Smooth muscle cell (in vitro differentiated cells): ENCODE data around the gene PTPMT1. TPM values are rescaled to one million over a fixed set of nuclear protein-coding genes. Genes with fewer than 3 reads are reported as not detected.

Source experiments
- DNase-seq: peaks from one replicate; lab custom pipeline; 2025; ENCODE audit not compliant: unreplicated experiment; lab: John Stamatoyannopoulos, UW
- H2AFZ ChIP-seq: fragments of 200-600 bp; sonication (generic); 2 replicates; pipeline ENCODE4 v1.6.0; 2016; ENCODE audit warnings: antibody characterized with exemption, low read depth, mild to moderate bottlenecking
- H3F3A ChIP-seq: fragments of 200-600 bp; sonication (generic); 2 replicates; pipeline ENCODE4 v1.6.0; 2017; ENCODE audit warnings: antibody characterized with exemption, low read depth
- H3K27ac ChIP-seq: fragments of 200-600 bp; sonication (generic); 2 replicates; pipeline ENCODE4 v1.5.1; 2016; ENCODE audit warnings: low read depth, mild to moderate bottlenecking
- H3K27me3 ChIP-seq: fragments of 200-600 bp; sonication (generic); 2 replicates; pipeline ENCODE4 v1.6.1; 2016; ENCODE audit warnings: low read depth, mild to moderate bottlenecking
- H3K36me3 ChIP-seq: fragments of 200-600 bp; sonication (generic); 2 replicates; pipeline ENCODE4 v1.5.1; 2016; ENCODE audit warnings: low read depth
- H3K4me1 ChIP-seq: fragments of 200-600 bp; sonication (generic); 2 replicates; pipeline ENCODE4 v1.5.1; 2016; ENCODE audit warnings: low read depth
- H3K4me2 ChIP-seq: fragments of 200-600 bp; sonication (generic); 2 replicates; pipeline ENCODE4 v1.6.0; 2016; ENCODE audit warnings: mild to moderate bottlenecking
- H3K4me3 ChIP-seq: fragments of 200-600 bp; sonication (generic); 2 replicates; pipeline ENCODE4 v1.5.1; 2016; ENCODE audit warnings: mild to moderate bottlenecking
- H3K79me2 ChIP-seq: fragments of 200-600 bp; sonication (generic); 2 replicates; pipeline ENCODE4 v1.6.0; 2016; ENCODE audit warnings: low read depth, mild to moderate bottlenecking
- H3K9ac ChIP-seq: fragments of 200-600 bp; sonication (generic); 2 replicates; pipeline ENCODE4 v1.6.0; 2016; ENCODE audit warnings: low read depth
- H3K9me3 ChIP-seq: fragments of 200-600 bp; sonication (generic); replicated peaks from 2 replicates; pipeline ENCODE4 v1.5.1; 2016; ENCODE audit warnings: low read depth
- H4K20me1 ChIP-seq: fragments of 200-600 bp; sonication (generic); 2 replicates; pipeline ENCODE4 v1.6.0; 2016; ENCODE audit warnings: low read depth
- CTCF ChIP-seq: fragments of 200-600 bp; sonication (generic); IDR thresholded peaks from 2 replicates; pipeline ENCODE4 v1.5.1; 2017; ENCODE audit warnings: borderline replicate concordance, mild to moderate bottlenecking, antibody characterized with exemption; ENCODE audit not compliant: insufficient read depth, poor library complexity, severe bottlenecking
- WGBS: methylation state at CpG from one replicate; pipeline ENCODE4 v1.1.7; 2016; ENCODE audit warnings: low lambda C conversion rate; 5-methylcytosine and 5-hydroxymethylcytosine counted together
- polyA plus RNA-seq: library from polyadenylated mRNA; unstranded; fragments of >200 nt; fragmentation: Nextera tagmentation; extraction: Ambion mirVana; gene quantifications from 2 replicates; pipeline ENCODE4 v1.2.1, GENCODE V29; 2016
- total RNA-seq: library from RNA; depleted of rRNA; stranded (reverse); fragments of >200 nt; gene quantifications from 2 replicates; pipeline ENCODE4 v1.2.3, GENCODE V29; 2014

The PTPMT1 gene
- total and polyA plus RNA-seq, 2 experiments from 2014 or later, result 75.5 to 152 TPM

DNA sequence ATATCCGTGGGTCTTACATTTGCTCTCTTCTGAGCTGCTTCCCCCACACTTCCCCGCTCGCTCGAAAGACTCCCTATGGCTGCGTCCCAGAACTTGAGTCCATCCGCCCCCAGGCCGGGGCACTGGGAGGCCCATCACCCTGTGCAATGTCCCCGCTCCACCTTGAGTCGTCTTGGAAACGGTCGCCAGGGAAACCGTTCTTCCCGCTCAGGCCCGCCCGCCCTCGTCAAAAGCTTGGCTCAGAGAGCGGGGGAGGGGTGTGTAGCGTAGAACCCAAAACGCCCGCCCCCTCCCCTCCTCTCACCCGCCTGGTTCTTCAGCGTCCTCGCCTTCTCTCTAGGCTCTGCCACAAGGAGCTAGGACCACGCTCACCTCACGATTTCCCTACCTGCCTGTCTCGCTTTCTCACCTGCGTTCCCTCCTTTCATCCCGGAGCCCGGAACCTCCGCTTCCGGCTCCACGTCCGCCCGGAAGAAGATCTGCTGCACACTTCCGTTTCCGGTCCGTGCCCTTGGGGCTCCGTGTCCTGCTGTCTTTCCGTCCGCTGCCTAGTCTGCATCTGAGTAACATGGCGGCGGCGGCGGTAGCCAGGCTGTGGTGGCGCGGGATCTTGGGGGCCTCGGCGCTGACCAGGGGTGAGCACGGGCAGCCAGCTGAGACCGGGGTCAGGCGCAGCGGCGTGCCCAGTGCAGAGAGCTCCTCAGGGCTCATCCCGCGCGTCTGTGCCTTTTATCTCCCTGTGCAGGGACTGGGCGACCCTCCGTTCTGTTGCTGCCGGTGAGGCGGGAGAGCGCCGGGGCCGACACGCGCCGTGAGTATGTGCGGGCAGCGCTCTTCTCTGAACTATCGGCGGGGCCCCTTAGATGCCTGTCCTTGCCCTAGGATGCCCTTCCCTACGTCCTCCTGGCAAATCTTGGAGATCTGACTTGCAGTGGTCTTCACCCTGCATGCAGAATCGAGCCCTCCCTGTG is 13.4 kb downstream of the PTPMT1 start, which contains the start of the genes KBTBD4 and NDUFS3:
Gene KBTBD4, minus strand, starts transcription at position 447 of the 971 bp plus-strand sequence. Its CDS starts 19 bp downstream, at position 428.
Gene NDUFS3, plus strand, starts transcription at position 551 of the 971 bp plus-strand sequence. Its CDS starts 18 bp downstream, at position 569.
- Histone ChIP-seq H3K9me3 (no peaks in the 10 kb centered on the region), H3K9ac (peak within 1 kb of the TSS; percentile 92), H3K27me3 (no peaks in the 10 kb centered on the region), H3K36me3 (peaks cover 5% of the 10 kb centered on the region), H3F3A (no peaks in the 10 kb centered on the region), H4K20me1 (no peaks in the 10 kb centered on the region), H3K4me3 (peak within 1 kb of the TSS; percentile 84), H3K79me2 (peaks cover 46% of the 10 kb centered on the region), H3K4me1 (peaks cover 12% of the 10 kb centered on the region), H3K27ac (peak within 1 kb of the TSS; percentile 67), H3K4me2 (peak within 1 kb of the TSS; percentile 87), H2AFZ (peak within 1 kb of the TSS; percentile 88)
- WGBS, result 1% methylated on average over 55 of the region's 72 CpGs
- peak; percentile 80 for DNase-seq
- TF ChIP-seq CTCF, result no peak

- no peak overlapping the region for H3K9ac ChIP-seq
- H3K27ac ChIP-seq, result no peak overlapping the region
- WGBS, result 91% methylated on average over 5 of the region's 5 CpGs
- H3K27me3 ChIP-seq, result no peaks in the 10 kb centered on the region
- no peak for TF ChIP-seq CTCF
- no peak overlapping the region for H3K4me2 ChIP-seq
- peaks cover 23% of the 10 kb centered on the region for H3K79me2 ChIP-seq
- H3K9me3 ChIP-seq, result no peaks in the 10 kb centered on the region
- no peaks in the 10 kb centered on the region for H3F3A ChIP-seq
- no peak for DNase-seq
- H3K4me3 ChIP-seq, result no peak overlapping the region
- H3K4me1 ChIP-seq, result peaks cover 5% of the 10 kb centered on the region
- H4K20me1 ChIP-seq, result no peaks in the 10 kb centered on the region
- no peak overlapping the region for H2AFZ ChIP-seq
- peaks cover 5% of the 10 kb centered on the region for H3K36me3 ChIP-seq
Measured at GRCh38 chr11:47583844-47584243, 18.4 kb downstream of the PTPMT1 start.

GRCh38 chr11:47586098-47586855 is 20.9 kb downstream of the PTPMT1 start, which contains the start of gene FAM180B:
TSS of gene FAM180B (plus strand) at chr11:47586678. CDS start at chr11:47586769, 91 bp downstream.
- 81% methylated on average over 12 of the region's 12 CpGs for WGBS
- no peaks in the 10 kb centered on the region for H3K9me3 ChIP-seq
- H3K79me2 ChIP-seq, result peaks cover 1% of the 10 kb centered on the region
- H3K9ac ChIP-seq, result no peak within 1 kb of the TSS
- no peak within 1 kb of the TSS for H3K27ac ChIP-seq
- H2AFZ ChIP-seq, result no peak within 1 kb of the TSS
- H3K4me2 ChIP-seq, result no peak within 1 kb of the TSS
- no peaks in the 10 kb centered on the region for H4K20me1 ChIP-seq
- no peaks in the 10 kb centered on the region for H3K4me1 ChIP-seq
- peaks cover 5% of the 10 kb centered on the region for H3K36me3 ChIP-seq
- DNase-seq, result no peak
- H3K27me3 ChIP-seq, result no peaks in the 10 kb centered on the region
- no peak for TF ChIP-seq CTCF
- H3K4me3 ChIP-seq, result no peak within 1 kb of the TSS
- no peaks in the 10 kb centered on the region for H3F3A ChIP-seq
